GM21381 (cell line): ENCODE measurements around the gene C2orf68.
"Not testable (repeated sequence)": the region's sequence is repeated elsewhere in the genome, so short reads cannot be mapped to it uniquely, and the experiment has no call there.

ENCODE experiments used
- ATAC-seq: cut with Tn5 transposase; IDR thresholded peaks from one replicate; pipeline ENCODE4 v1.9.1; 2021; ENCODE audit warnings: mild to moderate bottlenecking, moderate library complexity; ENCODE audit not compliant: unreplicated experiment

C2orf68 gene

GRCh38 chr2:85600951-85601770 lies 10.7 kb downstream of the C2orf68 start:
- no peak for ATAC-seq

GRCh38 chr2:85600235-85600575 lies 11.7 kb downstream of the C2orf68 start:
- no peak for ATAC-seq

- no peak for ATAC-seq
Observed at GRCh38 chr2:85599468-85600234, 12.2 kb downstream of the C2orf68 start.

- no peak for ATAC-seq
Observed at GRCh38 chr2:85598594-85599340, 13.1 kb downstream of the C2orf68 start.

- ATAC-seq, result no peak
Observed at GRCh38 chr2:85597241-85597640, 14.6 kb downstream of the C2orf68 start.

- ATAC-seq, result no peak
Observed at GRCh38 chr2:85596486-85597143, 15.3 kb downstream of the C2orf68 start.

GRCh38 chr2:85596026-85596333 lies 15.9 kb downstream of the C2orf68 start:
- no peak for ATAC-seq

- ATAC-seq, result peak; percentile 98
Observed at GRCh38 chr2:85595301-85596025, 16.4 kb downstream of the C2orf68 start, which contains the start of gene RNF181. Gene RNF181, plus strand, starts transcription at chr2:85595745. Its CDS starts 19 bp downstream, at chr2:85595764.

- ATAC-seq, result no peak
Observed at GRCh38 chr2:85594715-85595300, 17.1 kb downstream of the C2orf68 start.

GRCh38 chr2:85593023-85593422 lies 18.8 kb downstream of the C2orf68 start:
- ATAC-seq, result no peak

- not testable (repeated sequence) for ATAC-seq
Observed at GRCh38 chr2:85592299-85592698, 19.6 kb downstream of the C2orf68 start.

GRCh38 chr2:85591563-85591962 lies 20.3 kb downstream of the C2orf68 start:
- no peak for ATAC-seq

- ATAC-seq, result no peak
Observed at GRCh38 chr2:85590950-85591349, 20.9 kb downstream of the C2orf68 start.

- no peak for ATAC-seq
Observed at GRCh38 chr2:85589982-85590791, 21.7 kb downstream of the C2orf68 start.

- no peak for ATAC-seq
Observed at GRCh38 chr2:85589181-85589580, 22.7 kb downstream of the C2orf68 start.

GRCh38 chr2:85588645-85589044 lies 23.2 kb downstream of the C2orf68 start:
- ATAC-seq, result no peak

- ATAC-seq, result no peak
Observed at GRCh38 chr2:85588236-85588635, 23.6 kb downstream of the C2orf68 start.

GRCh38 chr2:85585781-85586105 lies 26.1 kb downstream of the C2orf68 start:
- ATAC-seq, result no peak
